SH-SY5Y (cell line): ENCODE measurements around the gene HDAC10.

Experiments used
- GATA2 ChIP-seq: IDR thresholded peaks from 2 replicates; pipeline ENCODE4 v1.6.1; 2011; ENCODE audit warnings: mild to moderate bottlenecking, low read depth, low read length
- GATA3 ChIP-seq: IDR thresholded peaks from 2 replicates; pipeline ENCODE4 v1.6.1; 2011; ENCODE audit warnings: low read depth, mild to moderate bottlenecking, low read length, moderate library complexity

GRCh38 chr22:50216055-50216683 is 34.9 kb downstream of the HDAC10 start:
- no peak for TF ChIP-seq GATA3
- no peak for TF ChIP-seq GATA2
